ENCODE results near the gene TDRKH.
"Not testable (repeated sequence)": the region's sequence is repeated elsewhere in the genome, so short reads cannot be mapped to it uniquely, and the experiment has no call there.

Gene TDRKH

GRCh38 chr1:151768351-151769066 is 21.8 kb downstream of the TDRKH start:
- not testable (repeated sequence) for H3K4ac ChIP-seq (ENCODE audit: low read depth, low read length); H3K9ac ChIP-seq (ENCODE audit: low read length); H3K27me3 ChIP-seq (ENCODE audit: insufficient read depth, low read length, poor library complexity); H3K79me2 ChIP-seq (ENCODE audit: control insufficient read depth, insufficient read depth, low read length); H3K79me1 ChIP-seq (ENCODE audit: low read length); H3K18ac ChIP-seq (ENCODE audit: low read length); H3K4me2 ChIP-seq (ENCODE audit: low read length); H4K8ac ChIP-seq (ENCODE audit: low read depth, low read length); H3K23ac ChIP-seq (ENCODE audit: low read length); H3K36me3 ChIP-seq (ENCODE audit: control insufficient read depth, insufficient read depth, low read length); DNase-seq; H3K56ac ChIP-seq (ENCODE audit: low read length); H3K4me1 ChIP-seq (ENCODE audit: control insufficient read depth, low read depth, low read length); H2BK15ac ChIP-seq (replicated peaks; ENCODE audit: low read depth); H2BK120ac ChIP-seq (ENCODE audit: low read depth, low read length); H2BK5ac ChIP-seq (ENCODE audit: low read length); H3K4me3 ChIP-seq (ENCODE audit: low read length); H2AK5ac ChIP-seq (ENCODE audit: low read length); H3K27ac ChIP-seq (ENCODE audit: low read depth, low read length); H4K5ac ChIP-seq (ENCODE audit: low read length)
- no CpG with 5 or more reads among the region's 7 CpGs for WGBS (ENCODE audit: extremely low coverage, insufficient coverage, low lambda C conversion rate)

- Histone ChIP-seq H3K56ac (ENCODE audit: low read length) (peak overlapping the region; percentile 92), H3K4me3 (ENCODE audit: low read length) (no peak overlapping the region), H3K4me1 (ENCODE audit: control insufficient read depth, low read depth, low read length) (peaks cover 2% of the 10 kb centered on the region), H3K4me2 (ENCODE audit: low read length) (peak overlapping the region; percentile 75), H3K9ac (ENCODE audit: low read length) (peak overlapping the region; percentile 93), H2BK120ac (ENCODE audit: low read depth, low read length) (no peak overlapping the region), H3K79me2 (ENCODE audit: control insufficient read depth, insufficient read depth, low read length) (no peaks in the 10 kb centered on the region), H3K36me3 (ENCODE audit: control insufficient read depth, insufficient read depth, low read length) (peaks cover 8% of the 10 kb centered on the region), H3K27ac (ENCODE audit: low read depth, low read length) (no peak overlapping the region), H2BK15ac (replicated peaks; ENCODE audit: low read depth) (no peak overlapping the region), H4K5ac (ENCODE audit: low read length) (peak overlapping the region; percentile 100), H4K8ac (ENCODE audit: low read depth, low read length) (peak overlapping the region; percentile 88), H3K79me1 (ENCODE audit: low read length) (peaks cover 4% of the 10 kb centered on the region), H2AK5ac (ENCODE audit: low read length) (no peak overlapping the region), H2BK5ac (ENCODE audit: low read length) (no peak overlapping the region), H3K23ac (ENCODE audit: low read length) (no peak overlapping the region), H3K18ac (ENCODE audit: low read length) (no peak overlapping the region), H3K27me3 (ENCODE audit: insufficient read depth, low read length, poor library complexity) (no peaks in the 10 kb centered on the region), H3K4ac (ENCODE audit: low read depth, low read length) (no peak overlapping the region)
- 100% methylated on average over 2 of the region's 10 CpGs for WGBS (ENCODE audit: extremely low coverage, insufficient coverage, low lambda C conversion rate)
- no peak for DNase-seq
Observed at GRCh38 chr1:151763990-151764389, 26.3 kb downstream of the TDRKH start.

- peak within 1 kb of the TSS; percentile 100 for H4K5ac ChIP-seq (ENCODE audit: low read length)
- H3K79me1 ChIP-seq (ENCODE audit: low read length) = peaks cover 4% of the 10 kb centered on the region
- H3K23ac ChIP-seq (ENCODE audit: low read length) = no peak within 1 kb of the TSS
- WGBS (ENCODE audit: extremely low coverage, insufficient coverage, low lambda C conversion rate) = no CpG with 5 or more reads among the region's 68 CpGs
- H2BK15ac ChIP-seq (replicated peaks; ENCODE audit: low read depth) = no peak within 1 kb of the TSS
- H3K56ac ChIP-seq (ENCODE audit: low read length) = peak within 1 kb of the TSS; percentile 97
- H3K79me2 ChIP-seq (ENCODE audit: control insufficient read depth, insufficient read depth, low read length) = no peaks in the 10 kb centered on the region
- peak; percentile 88 for DNase-seq
- H3K27me3 ChIP-seq (ENCODE audit: insufficient read depth, low read length, poor library complexity) = no peaks in the 10 kb centered on the region
- peak within 1 kb of the TSS; percentile 89 for H3K4ac ChIP-seq (ENCODE audit: low read depth, low read length)
- peak within 1 kb of the TSS; percentile 93 for H3K9ac ChIP-seq (ENCODE audit: low read length)
- H3K36me3 ChIP-seq (ENCODE audit: control insufficient read depth, insufficient read depth, low read length) = peaks cover 8% of the 10 kb centered on the region
- peak within 1 kb of the TSS; percentile 65 for H2BK5ac ChIP-seq (ENCODE audit: low read length)
- no peak within 1 kb of the TSS for H2BK120ac ChIP-seq (ENCODE audit: low read depth, low read length)
- H3K4me3 ChIP-seq (ENCODE audit: low read length) = peak within 1 kb of the TSS; percentile 97
- peak within 1 kb of the TSS; percentile 92 for H3K18ac ChIP-seq (ENCODE audit: low read length)
- H3K27ac ChIP-seq (ENCODE audit: low read depth, low read length) = peak within 1 kb of the TSS; percentile 42
- H3K4me1 ChIP-seq (ENCODE audit: control insufficient read depth, low read depth, low read length) = peaks cover 2% of the 10 kb centered on the region
- H3K4me2 ChIP-seq (ENCODE audit: low read length) = peak within 1 kb of the TSS; percentile 84
- H2AK5ac ChIP-seq (ENCODE audit: low read length) = no peak within 1 kb of the TSS
- H4K8ac ChIP-seq (ENCODE audit: low read depth, low read length) = peak within 1 kb of the TSS; percentile 88
Observed at GRCh38 chr1:151762941-151763921, 27.1 kb downstream of the TDRKH start, which contains the start of gene MRPL9. TSS of gene MRPL9 (minus strand) at chr1:151763496. CDS start at chr1:151763479, 17 bp downstream.

GRCh38 chr1:151760597-151761385 is 29.5 kb downstream of the TDRKH start:
- Histone ChIP-seq H3K4ac (ENCODE audit: low read depth, low read length) (no peak overlapping the region), H4K5ac (ENCODE audit: low read length) (no peak overlapping the region), H3K23ac (ENCODE audit: low read length) (no peak overlapping the region), H3K56ac (ENCODE audit: low read length) (no peak overlapping the region), H3K18ac (ENCODE audit: low read length) (no peak overlapping the region), H3K27me3 (ENCODE audit: insufficient read depth, low read length, poor library complexity) (no peaks in the 10 kb centered on the region), H3K79me1 (ENCODE audit: low read length) (peaks cover 4% of the 10 kb centered on the region), H3K36me3 (ENCODE audit: control insufficient read depth, insufficient read depth, low read length) (peaks cover 11% of the 10 kb centered on the region), H4K8ac (ENCODE audit: low read depth, low read length) (no peak overlapping the region), H3K4me3 (ENCODE audit: low read length) (no peak overlapping the region), H2BK120ac (ENCODE audit: low read depth, low read length) (no peak overlapping the region), H2BK15ac (replicated peaks; ENCODE audit: low read depth) (no peak overlapping the region), H3K79me2 (ENCODE audit: control insufficient read depth, insufficient read depth, low read length) (no peaks in the 10 kb centered on the region), H3K4me2 (ENCODE audit: low read length) (no peak overlapping the region), H2BK5ac (ENCODE audit: low read length) (no peak overlapping the region), H3K27ac (ENCODE audit: low read depth, low read length) (no peak overlapping the region), H3K9ac (ENCODE audit: low read length) (no peak overlapping the region), H3K4me1 (ENCODE audit: control insufficient read depth, low read depth, low read length) (peaks cover 2% of the 10 kb centered on the region), H2AK5ac (ENCODE audit: low read length) (no peak overlapping the region)
- WGBS (ENCODE audit: extremely low coverage, insufficient coverage, low lambda C conversion rate) = no CpG with 5 or more reads among the region's 7 CpGs
- no peak for DNase-seq

- no peak overlapping the region for H2BK5ac ChIP-seq (ENCODE audit: low read length)
- H3K23ac ChIP-seq (ENCODE audit: low read length) = no peak overlapping the region
- H2BK120ac ChIP-seq (ENCODE audit: low read depth, low read length) = no peak overlapping the region
- H3K27me3 ChIP-seq (ENCODE audit: insufficient read depth, low read length, poor library complexity) = no peaks in the 10 kb centered on the region
- no peak for DNase-seq
- H4K8ac ChIP-seq (ENCODE audit: low read depth, low read length) = no peak overlapping the region
- peaks cover 4% of the 10 kb centered on the region for H3K79me1 ChIP-seq (ENCODE audit: low read length)
- no peak overlapping the region for H2AK5ac ChIP-seq (ENCODE audit: low read length)
- H3K27ac ChIP-seq (ENCODE audit: low read depth, low read length) = no peak overlapping the region
- H3K18ac ChIP-seq (ENCODE audit: low read length) = no peak overlapping the region
- H2BK15ac ChIP-seq (replicated peaks; ENCODE audit: low read depth) = no peak overlapping the region
- H3K56ac ChIP-seq (ENCODE audit: low read length) = no peak overlapping the region
- H3K79me2 ChIP-seq (ENCODE audit: control insufficient read depth, insufficient read depth, low read length) = no peaks in the 10 kb centered on the region
- peaks cover 11% of the 10 kb centered on the region for H3K36me3 ChIP-seq (ENCODE audit: control insufficient read depth, insufficient read depth, low read length)
- H3K4me3 ChIP-seq (ENCODE audit: low read length) = no peak overlapping the region
- H3K9ac ChIP-seq (ENCODE audit: low read length) = no peak overlapping the region
- H4K5ac ChIP-seq (ENCODE audit: low read length) = no peak overlapping the region
- peaks cover 2% of the 10 kb centered on the region for H3K4me1 ChIP-seq (ENCODE audit: control insufficient read depth, low read depth, low read length)
- no peak overlapping the region for H3K4me2 ChIP-seq (ENCODE audit: low read length)
- no peak overlapping the region for H3K4ac ChIP-seq (ENCODE audit: low read depth, low read length)
Observed at GRCh38 chr1:151759241-151759640, 31.1 kb downstream of the TDRKH start.
